Peyer's patch (tissue), 4 donors: ENCODE data around the gene RAVER1. TPM values are rescaled to one million over a fixed set of nuclear protein-coding genes. Genes with fewer than 3 reads are reported as not detected.

Experiments
- DNase-seq, 3 donors: peaks; one replicate each; pipeline ENCODE4 v3.0.0-alpha.2; 2017 to 2019
- H3K27ac ChIP-seq, 4 donors: fragments of 200-600 bp; sonication (generic); one replicate each; pipeline ENCODE4 v1.5.1; 2016 to 2019
- H3K27me3 ChIP-seq, 2 donors: fragments of 200-600 bp; sonication (generic); one replicate each; pipeline ENCODE4 v1.5.1; 2019
- H3K36me3 ChIP-seq, 3 donors: fragments of 200-600 bp; sonication (generic); one replicate each; pipeline ENCODE4 v1.5.1; 2016 to 2019
- H3K4me1 ChIP-seq, 4 donors: fragments of 200-600 bp; sonication (generic); one replicate each; pipeline ENCODE4 v1.5.1; 2016 to 2019
- H3K4me3 ChIP-seq, 4 donors: fragments of 200-600 bp; sonication (generic); 1 replicate in 3 of 4; 2 replicates in 1 of 4; pipeline ENCODE4 v1.5.1; 2016 to 2019; ENCODE audit warnings: mild to moderate bottlenecking in 1 of 4
- H3K9me3 ChIP-seq, 4 donors: fragments of 200-600 bp; sonication (generic); one replicate each; pipeline ENCODE4 v1.5.1; 2016 to 2019; ENCODE audit warnings: mild to moderate bottlenecking in 1 of 4
- CTCF ChIP-seq, 6 experiments: fragments of 450-650 bp in 4 of 6; fragments of 200-600 bp in 2 of 6; sonication (generic) in 1 of 6; IDR thresholded peaks; one replicate each; pipeline ENCODE4 v1.5.1; 2017 to 2019; ENCODE audit warnings: antibody characterized with exemption in 6 of 6, mild to moderate bottlenecking in 3 of 6, moderate library complexity in 1 of 6
- POLR2A ChIP-seq, 2 donors: fragments of 450-650 bp; IDR thresholded peaks; one replicate each; pipeline ENCODE4 v1.5.1; 2017; ENCODE audit warnings: antibody characterized with exemption in 2 of 2, mild to moderate bottlenecking in 2 of 2, moderate library complexity in 2 of 2
- total RNA-seq, 4 donors: library from RNA; depleted of rRNA; stranded (reverse); fragments of >200 nt; gene quantifications; one replicate each; pipeline ENCODE4 v1.1.0, GENCODE V29; 2016

Gene RAVER1
- total RNA-seq, 4 donors from 2014 or later = 42.1 to 66.5 (median 55.8) TPM

DNA sequence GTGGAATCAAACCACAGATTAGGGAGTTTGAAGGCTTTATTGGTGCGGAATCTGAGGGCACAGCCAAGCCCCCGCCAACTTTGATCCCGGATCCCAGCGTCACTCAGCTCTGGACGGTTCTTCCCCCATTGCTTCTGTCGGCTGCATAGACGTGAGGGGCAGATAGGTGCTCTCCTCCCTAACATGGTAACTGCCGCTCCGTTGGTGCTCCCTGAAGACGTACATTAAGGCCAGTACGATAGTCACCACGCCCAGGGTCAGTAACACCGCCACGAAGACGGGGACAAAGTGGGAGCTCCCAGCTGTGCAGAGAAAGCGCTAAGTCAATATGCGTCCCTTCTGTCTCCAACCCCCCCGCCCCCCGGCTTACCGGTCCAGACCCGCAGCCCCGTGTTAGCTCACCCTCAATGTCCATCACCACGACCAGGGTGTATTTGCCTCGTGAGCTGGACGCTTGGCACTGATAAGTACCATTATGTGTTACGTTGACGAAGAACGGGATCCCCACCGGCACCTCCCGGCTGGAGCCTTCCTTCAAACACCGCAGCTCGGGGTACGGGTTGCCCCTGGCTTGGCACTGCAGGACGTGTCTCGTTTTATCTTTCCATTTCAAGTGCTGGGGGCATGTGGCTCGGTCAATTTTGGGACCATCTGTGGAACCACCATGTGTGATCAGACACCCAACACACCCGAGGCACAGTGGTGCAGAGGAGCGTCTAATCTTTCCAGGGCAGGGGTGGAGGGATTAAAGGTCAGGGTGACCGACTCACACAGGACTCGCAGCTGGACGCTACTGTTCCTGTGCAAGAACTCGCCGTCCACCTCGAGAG is 644 bp upstream of the RAVER1 start:
- no peak for TF ChIP-seq CTCF (IDR thresholded peaks at IDR 0.05)
- no peak for TF ChIP-seq POLR2A (IDR thresholded peaks at IDR 0.05)

DNA sequence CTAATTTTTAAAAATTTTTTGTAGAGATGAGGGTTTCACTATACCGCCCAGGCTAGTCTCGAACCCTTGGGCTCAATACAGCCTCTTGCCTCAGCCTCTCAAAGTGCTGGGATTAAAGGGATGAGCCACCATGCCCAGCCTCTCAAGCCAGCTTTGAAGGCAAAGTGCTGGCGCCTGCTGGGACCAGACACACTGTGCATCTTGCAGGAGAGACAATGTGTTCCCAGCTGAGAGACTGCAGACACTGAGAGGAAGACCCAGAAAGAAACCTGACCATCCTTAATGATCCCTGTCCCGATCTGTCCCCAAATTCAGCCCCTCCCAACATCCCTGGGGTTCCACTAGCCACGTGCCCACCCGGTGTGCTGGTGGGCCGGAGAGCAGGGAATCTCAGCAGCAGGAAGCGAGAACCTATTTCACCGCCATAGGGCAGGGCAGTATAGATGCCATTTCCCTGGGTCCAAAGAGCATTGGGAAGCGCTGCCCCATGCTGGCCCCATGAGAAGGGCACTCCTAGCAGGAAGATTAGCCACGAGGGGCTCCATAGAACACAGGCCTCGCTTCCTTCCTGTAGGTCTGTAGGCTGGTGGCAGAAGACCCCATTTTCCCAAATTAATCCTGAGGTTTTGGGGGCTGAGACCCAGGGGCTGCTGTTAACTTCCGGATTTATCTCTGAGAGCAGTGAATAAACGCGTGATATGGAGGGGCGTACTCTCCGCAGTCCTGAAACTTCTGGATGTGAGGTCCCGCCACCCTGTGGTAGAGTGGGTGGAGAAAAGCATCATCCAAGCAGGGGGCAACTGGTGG is 968 bp downstream of the RAVER1 start:
- Histone ChIP-seq H3K9me3 (no peaks in the 10 kb centered on the region), H3K27ac (peak overlapping the region; percentile 85 to 97 (median 90)), H3K36me3 (peaks cover 0 to 32% (median 0%) of the 10 kb centered on the region in 3 donors), H3K4me3 (peak overlapping the region; percentile 72 to 83 (median 78)), H3K27me3 (no peaks in the 10 kb centered on the region), H3K4me1 (peaks cover 0 to 12% (median 8%) of the 10 kb centered on the region in 4 donors)
- peak; percentile 13 to 42 for TF ChIP-seq POLR2A (IDR thresholded peaks at IDR 0.05)
- peak in 3 of 6 experiments; percentile 19 to 40 (median 20) for TF ChIP-seq CTCF (IDR thresholded peaks at IDR 0.05)
- peak in 2 of 3 donors; percentile 74 to 82 for DNase-seq

More for the DNA sequence above, 644 bp upstream of the RAVER1 start:
- H3K36me3 ChIP-seq = peaks cover 0 to 16% (median 0%) of the 10 kb centered on the region in 3 donors
- H3K4me3 ChIP-seq = peak overlapping the region; percentile 72 to 83 (median 78)
- no peaks in the 10 kb centered on the region for H3K9me3 ChIP-seq
- H3K27ac ChIP-seq = peak overlapping the region; percentile 85 to 97 (median 90)
- no peaks in the 10 kb centered on the region for H3K27me3 ChIP-seq
- H3K4me1 ChIP-seq = peaks cover 0 to 12% (median 8%) of the 10 kb centered on the region in 4 donors
- DNase-seq = peak in 1 of 3 donors; percentile 68

GRCh38 chr19:10329555-10329954 is 3.8 kb downstream of the RAVER1 start:
- Histone ChIP-seq H3K27ac (no peak overlapping the region), H3K36me3 (peaks cover 0 to 60% (median 0%) of the 10 kb centered on the region in 3 donors), H3K4me3 (no peak overlapping the region), H3K9me3 (no peaks in the 10 kb centered on the region), H3K4me1 (peaks cover 0 to 12% (median 8%) of the 10 kb centered on the region in 4 donors), H3K27me3 (no peaks in the 10 kb centered on the region)
- no peak for TF ChIP-seq POLR2A (IDR thresholded peaks at IDR 0.05)
- TF ChIP-seq CTCF (IDR thresholded peaks at IDR 0.05) = no peak
- DNase-seq = no peak

GRCh38 chr19:10328558-10329429 is 4.5 kb downstream of the RAVER1 start:
- H3K4me1 ChIP-seq = peaks cover 0 to 12% (median 5%) of the 10 kb centered on the region in 4 donors
- H3K36me3 ChIP-seq = peaks cover 0 to 67% (median 0%) of the 10 kb centered on the region in 3 donors
- H3K27me3 ChIP-seq = no peaks in the 10 kb centered on the region
- no peak overlapping the region for H3K27ac ChIP-seq
- no peak for DNase-seq
- H3K9me3 ChIP-seq = no peaks in the 10 kb centered on the region
- TF ChIP-seq CTCF (IDR thresholded peaks at IDR 0.05) (no peak), POLR2A (IDR thresholded peaks at IDR 0.05) (no peak)
- no peak overlapping the region for H3K4me3 ChIP-seq

GRCh38 chr19:10327793-10328192 is 5.5 kb downstream of the RAVER1 start:
- H3K27ac ChIP-seq = no peak overlapping the region
- H3K9me3 ChIP-seq = no peaks in the 10 kb centered on the region
- H3K4me1 ChIP-seq = peaks cover 0 to 18% (median 3%) of the 10 kb centered on the region in 4 donors
- no peak for TF ChIP-seq POLR2A (IDR thresholded peaks at IDR 0.05)
- TF ChIP-seq CTCF (IDR thresholded peaks at IDR 0.05) = no peak
- peaks cover 0 to 77% (median 0%) of the 10 kb centered on the region in 3 donors for H3K36me3 ChIP-seq
- no peaks in the 10 kb centered on the region for H3K27me3 ChIP-seq
- DNase-seq = no peak
- H3K4me3 ChIP-seq = no peak overlapping the region
